ENCODE results near the gene TMEM225B. TPM values are rescaled to one million over a fixed set of nuclear protein-coding genes. Genes with fewer than 3 reads are reported as not detected.

TMEM225B gene
- total RNA-seq, 1 experiment from 2014 or later = 1.3 TPM

GRCh38 chr7:99627513-99627912 is 29.4 kb downstream of the TMEM225B start:
- BruUV-seq (replicated peaks) = no TSS peak
- peaks cover 75% of the 10 kb centered on the region for H3K36me3 ChIP-seq (ENCODE audit: insufficient read depth, low read length, poor library complexity, severe bottlenecking)
- H3K4me3 ChIP-seq (ENCODE audit: low read depth, low read length, poor library complexity, severe bottlenecking) = no peak overlapping the region
- H3K27me3 ChIP-seq (replicated peaks; ENCODE audit: insufficient read depth, low read depth, low read length, poor library complexity) = no peaks in the 10 kb centered on the region
- intact Hi-C loops (cut with micrococcal nuclease; ENCODE audit: unreplicated experiment) = no loop called here
- no peaks in the 10 kb centered on the region for H3K4me1 ChIP-seq (ENCODE audit: insufficient read depth, low read length, poor library complexity, severe bottlenecking)
- TF ChIP-seq CTCF (conservative IDR thresholded peaks at IDR 0.05; ENCODE audit: low read depth, low read length) (no peak), EZH2 (IDR thresholded peaks at IDR 0.05; ENCODE audit: borderline replicate concordance, low read depth, low read length, poor library complexity, severe bottlenecking) (no peak)
- no peak overlapping the region for H3K27ac ChIP-seq (ENCODE audit: low read depth, low read length, poor library complexity, severe bottlenecking)
- no peak for DNase-seq (ENCODE audit: low spot score)
- H3K9me3 ChIP-seq (ENCODE audit: low read depth, low read length, poor library complexity, severe bottlenecking) = no peaks in the 10 kb centered on the region
- POLR2A ChIA-PET (ENCODE audit: low non-redundant PET) = no interaction called here
- CTCF ChIA-PET = interaction anchor here (0.6 kb wide), 1 partner anchor 490 kb away, joined by 4 read pairs; no protein-coding TSS in a partner anchor

- TF ChIP-seq EZH2 (IDR thresholded peaks at IDR 0.05; ENCODE audit: borderline replicate concordance, low read depth, low read length, poor library complexity, severe bottlenecking) (no peak), CTCF (conservative IDR thresholded peaks at IDR 0.05; ENCODE audit: low read depth, low read length) (no peak)
- H3K36me3 ChIP-seq (ENCODE audit: insufficient read depth, low read length, poor library complexity, severe bottlenecking) = peaks cover 63% of the 10 kb centered on the region
- H3K4me1 ChIP-seq (ENCODE audit: insufficient read depth, low read length, poor library complexity, severe bottlenecking) = no peaks in the 10 kb centered on the region
- no peak overlapping the region for H3K4me3 ChIP-seq (ENCODE audit: low read depth, low read length, poor library complexity, severe bottlenecking)
- H3K27ac ChIP-seq (ENCODE audit: low read depth, low read length, poor library complexity, severe bottlenecking) = no peak overlapping the region
- intact Hi-C loops (cut with micrococcal nuclease; ENCODE audit: unreplicated experiment) = no loop called here
- no TSS peak for BruUV-seq (replicated peaks)
- H3K9me3 ChIP-seq (ENCODE audit: low read depth, low read length, poor library complexity, severe bottlenecking) = no peaks in the 10 kb centered on the region
- H3K27me3 ChIP-seq (replicated peaks; ENCODE audit: insufficient read depth, low read depth, low read length, poor library complexity) = no peaks in the 10 kb centered on the region
- POLR2A ChIA-PET (ENCODE audit: low non-redundant PET) = no interaction called here
- DNase-seq (ENCODE audit: low spot score) = no peak
- CTCF ChIA-PET = no interaction called here
Measured at GRCh38 chr7:99628471-99629465, 30.7 kb downstream of the TMEM225B start.

- Histone ChIP-seq H3K36me3 (ENCODE audit: insufficient read depth, low read length, poor library complexity, severe bottlenecking) (peaks cover 54% of the 10 kb centered on the region), H3K9me3 (ENCODE audit: low read depth, low read length, poor library complexity, severe bottlenecking) (no peaks in the 10 kb centered on the region), H3K27me3 (replicated peaks; ENCODE audit: insufficient read depth, low read depth, low read length, poor library complexity) (no peaks in the 10 kb centered on the region), H3K4me1 (ENCODE audit: insufficient read depth, low read length, poor library complexity, severe bottlenecking) (no peaks in the 10 kb centered on the region), H3K27ac (ENCODE audit: low read depth, low read length, poor library complexity, severe bottlenecking) (no peak overlapping the region), H3K4me3 (ENCODE audit: low read depth, low read length, poor library complexity, severe bottlenecking) (no peak overlapping the region)
- intact Hi-C loops (cut with micrococcal nuclease; ENCODE audit: unreplicated experiment) = no loop called here
- no TSS peak for BruUV-seq (replicated peaks)
- ChIA-PET POLR2A (ENCODE audit: low non-redundant PET) (no interaction called here), CTCF (no interaction called here)
- TF ChIP-seq CTCF (conservative IDR thresholded peaks at IDR 0.05; ENCODE audit: low read depth, low read length) (no peak), EZH2 (IDR thresholded peaks at IDR 0.05; ENCODE audit: borderline replicate concordance, low read depth, low read length, poor library complexity, severe bottlenecking) (no peak)
- DNase-seq (ENCODE audit: low spot score) = no peak
Measured at GRCh38 chr7:99629643-99630042, 31.6 kb downstream of the TMEM225B start.
